ENCODE data around the gene LHFPL3. TPM values are rescaled to one million over a fixed set of nuclear protein-coding genes. Genes with fewer than 3 reads are reported as not detected.

The LHFPL3 gene
- total RNA-seq, 1 experiment from 2014 or later: not detected

- no peak overlapping the region for H3K9ac ChIP-seq (ENCODE audit: low read length)
- H4K20me1 ChIP-seq (ENCODE audit: insufficient read depth): no peaks in the 10 kb centered on the region
- peaks cover 39% of the 10 kb centered on the region; the same call in 1 of the 2 replicates for H3K27me3 ChIP-seq (ENCODE audit: insufficient read depth, low read length)
- H3K4me3 ChIP-seq (replicated peaks in 1 of 2; ENCODE audit: low read depth in 1 of 2, low read length in 2 of 2): no peak overlapping the region
- no peaks in the 10 kb centered on the region for H3K36me3 ChIP-seq (ENCODE audit: control insufficient read depth in 1 of 2, insufficient read depth in 2 of 2, low read length in 2 of 2)
- intact Hi-C loops (cut with micrococcal nuclease): no loop called here
- no TSS peak for BruUV-seq (replicated peaks)
- ChIA-PET CTCF (no interaction called here), POLR2A (no interaction called here), RAD21 (ENCODE audit: low non-redundant PET in 1 of 2, low total read pairs in 2 of 2, uncharacterized antibody in 2 of 2, unreplicated experiment in 2 of 2) (no interaction called here)
- H3K79me2 ChIP-seq (ENCODE audit: insufficient read depth, low read length): no peaks in the 10 kb centered on the region
- H2AFZ ChIP-seq (ENCODE audit: low read depth, low read length, poor library complexity, severe bottlenecking): no peak overlapping the region
- H3K4me1 ChIP-seq (ENCODE audit: control insufficient read depth in 1 of 2, insufficient read depth in 2 of 2, low read length in 2 of 2): no peaks in the 10 kb centered on the region
- no peaks in the 10 kb centered on the region for H3K9me2 ChIP-seq (ENCODE audit: insufficient read depth)
- ATAC-seq (no peak), DNase-seq (ENCODE audit: low read depth, low spot score) (no peak)
- H3K9me3 ChIP-seq (ENCODE audit: control insufficient read depth in 1 of 2, insufficient read depth in 1 of 2, low read depth in 1 of 2, low read length in 2 of 2): no peaks in the 10 kb centered on the region
- TF ChIP-seq RAD21 (IDR thresholded peaks at IDR 0.05; ENCODE audit: low read depth) (no peak), EGR1 (IDR thresholded peaks at IDR 0.05; ENCODE audit: low read depth) (no peak), YY1 (IDR thresholded peaks at IDR 0.05; ENCODE audit: extremely low read depth, insufficient replicate concordance, low read depth, low read length) (no peak), ZFX (IDR thresholded peaks at IDR 0.05) (no peak), ZNF274 (IDR thresholded peaks at IDR 0.05; ENCODE audit: low read depth, low read length) (no peak), TCF7L2 (IDR thresholded peaks at IDR 0.05; ENCODE audit: borderline replicate concordance, extremely low read depth, insufficient read depth, insufficient read length) (no peak), FOSL1 (IDR thresholded peaks at IDR 0.05; ENCODE audit: low read depth) (no peak), CBX3 (IDR thresholded peaks at IDR 0.05; ENCODE audit: low read depth) (no peak), EZH2 (IDR thresholded peaks at IDR 0.05) (no peak), POLR2AphosphoS5 (IDR thresholded peaks at IDR 0.05; ENCODE audit: low read depth, low read length) (no peak), CEBPB (IDR thresholded peaks at IDR 0.05; ENCODE audit: low read depth) (no peak), SIN3A (IDR thresholded peaks at IDR 0.05; ENCODE audit: low read depth) (no peak)
- TF ChIP-seq, protein P1, sequence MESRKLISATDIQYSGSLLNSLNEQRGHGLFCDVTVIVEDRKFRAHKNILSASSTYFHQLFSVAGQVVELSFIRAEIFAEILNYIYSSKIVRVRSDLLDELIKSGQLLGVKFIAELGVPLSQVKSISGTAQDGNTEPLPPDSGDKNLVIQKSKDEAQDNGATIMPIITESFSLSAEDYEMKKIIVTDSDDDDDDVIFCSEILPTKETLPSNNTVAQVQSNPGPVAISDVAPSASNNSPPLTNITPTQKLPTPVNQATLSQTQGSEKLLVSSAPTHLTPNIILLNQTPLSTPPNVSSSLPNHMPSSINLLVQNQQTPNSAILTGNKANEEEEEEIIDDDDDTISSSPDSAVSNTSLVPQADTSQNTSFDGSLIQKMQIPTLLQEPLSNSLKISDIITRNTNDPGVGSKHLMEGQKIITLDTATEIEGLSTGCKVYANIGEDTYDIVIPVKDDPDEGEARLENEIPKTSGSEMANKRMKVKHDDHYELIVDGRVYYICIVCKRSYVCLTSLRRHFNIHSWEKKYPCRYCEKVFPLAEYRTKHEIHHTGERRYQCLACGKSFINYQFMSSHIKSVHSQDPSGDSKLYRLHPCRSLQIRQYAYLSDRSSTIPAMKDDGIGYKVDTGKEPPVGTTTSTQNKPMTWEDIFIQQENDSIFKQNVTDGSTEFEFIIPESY (IDR thresholded peaks at IDR 0.05; ENCODE audit: extremely low read depth, insufficient replicate concordance, low read length): no peak
- no peak overlapping the region for H3K27ac ChIP-seq (ENCODE audit: low read depth, low read length)
- H3K4me2 ChIP-seq (ENCODE audit: low read length): no peak overlapping the region
These were observed 324.5 kb downstream of the LHFPL3 start for GRCh38 chr7:104652865-104653264.
